Astrocyte of the hippocampus (primary cell): ENCODE measurements around the gene RND2.
A peak's percentile ranks its signal among the peaks of the same experiment; 100 is the strongest.

Experiments used
- DNase-seq: peaks from one replicate; pipeline ENCODE4 v3.0.0; 2011; ENCODE audit warnings: low read depth, low spot score

Gene RND2

DNA sequence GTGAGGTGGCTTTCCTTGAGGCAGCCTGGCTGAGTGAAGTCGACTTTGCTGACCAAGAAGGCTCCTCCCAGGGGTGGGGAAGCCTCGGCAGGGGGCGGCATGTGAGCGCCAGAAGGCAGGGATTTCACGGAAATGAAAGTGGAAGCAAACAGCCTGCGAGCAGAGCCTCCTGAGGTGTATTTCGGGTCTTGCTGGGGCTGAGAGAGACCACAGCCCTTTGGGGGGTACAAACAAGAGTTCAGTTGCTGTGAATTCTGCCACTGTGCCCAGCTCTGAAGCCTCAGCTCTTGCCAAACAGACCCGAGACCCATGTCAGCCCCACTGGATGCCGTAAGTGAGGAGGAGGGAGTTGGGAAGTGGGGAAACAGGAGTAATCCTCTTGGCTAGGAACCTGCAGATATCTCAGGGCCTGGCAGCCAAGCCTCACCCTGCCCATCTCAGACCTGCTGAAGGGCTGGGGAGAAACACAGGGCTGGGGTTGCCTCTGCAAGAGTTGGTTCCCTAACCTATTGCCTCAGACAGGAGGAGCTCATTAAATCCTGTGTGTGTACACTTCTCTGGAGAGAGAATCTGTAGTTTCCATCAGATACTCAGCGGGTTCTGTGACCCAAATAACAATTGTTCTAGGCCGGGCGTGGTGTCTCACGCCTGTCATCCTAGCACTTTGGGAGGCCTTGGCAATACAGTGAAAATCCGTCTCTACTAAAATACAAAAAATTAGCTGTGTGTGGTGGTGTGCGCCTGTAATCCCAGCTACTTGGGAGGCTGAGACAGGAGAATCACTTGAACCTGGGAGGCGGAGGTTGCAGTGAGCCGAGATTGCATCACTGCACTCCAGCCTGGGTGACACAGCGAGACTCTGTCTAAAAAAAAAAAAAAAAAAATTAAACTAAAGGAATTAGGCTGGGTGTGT lies 18.1 kb upstream of the RND2 start, which contains the start of gene IFI35:
TSS of gene IFI35 (plus strand) at position 146 of the 913 bp plus-strand sequence. CDS start at position 310, 164 bp downstream.
- DNase-seq: peak; percentile 90

DNA sequence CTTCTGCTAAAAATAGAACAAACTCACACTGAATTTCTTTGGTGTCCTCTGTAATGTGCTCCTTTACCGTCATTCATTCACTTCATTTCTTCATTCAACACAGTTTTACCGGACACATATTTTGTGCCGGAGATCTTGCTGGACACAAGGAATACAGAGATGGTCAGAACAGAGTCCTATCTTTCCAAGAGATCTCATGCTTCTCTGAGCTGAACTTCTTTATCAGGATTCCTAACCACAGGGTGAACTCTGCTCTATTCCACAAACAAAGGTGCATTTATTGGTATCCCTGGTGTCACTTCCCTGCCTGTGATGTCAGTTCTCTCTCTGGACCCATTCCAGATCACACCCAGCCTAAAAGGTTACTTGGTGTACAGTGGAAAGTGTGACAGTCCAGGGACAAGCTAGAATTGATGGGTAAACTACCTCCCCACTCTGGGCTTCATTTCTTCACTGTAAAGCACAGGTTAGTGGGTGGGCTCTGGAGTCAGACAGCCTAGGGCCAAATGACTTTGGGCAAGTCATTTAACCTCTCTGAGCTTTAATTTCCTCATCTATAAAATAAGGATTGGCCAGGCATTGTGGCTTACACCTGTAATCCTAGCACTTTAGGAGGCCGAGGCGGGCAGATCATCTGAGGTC lies 14.2 kb upstream of the RND2 start:
- DNase-seq: no peak

DNA sequence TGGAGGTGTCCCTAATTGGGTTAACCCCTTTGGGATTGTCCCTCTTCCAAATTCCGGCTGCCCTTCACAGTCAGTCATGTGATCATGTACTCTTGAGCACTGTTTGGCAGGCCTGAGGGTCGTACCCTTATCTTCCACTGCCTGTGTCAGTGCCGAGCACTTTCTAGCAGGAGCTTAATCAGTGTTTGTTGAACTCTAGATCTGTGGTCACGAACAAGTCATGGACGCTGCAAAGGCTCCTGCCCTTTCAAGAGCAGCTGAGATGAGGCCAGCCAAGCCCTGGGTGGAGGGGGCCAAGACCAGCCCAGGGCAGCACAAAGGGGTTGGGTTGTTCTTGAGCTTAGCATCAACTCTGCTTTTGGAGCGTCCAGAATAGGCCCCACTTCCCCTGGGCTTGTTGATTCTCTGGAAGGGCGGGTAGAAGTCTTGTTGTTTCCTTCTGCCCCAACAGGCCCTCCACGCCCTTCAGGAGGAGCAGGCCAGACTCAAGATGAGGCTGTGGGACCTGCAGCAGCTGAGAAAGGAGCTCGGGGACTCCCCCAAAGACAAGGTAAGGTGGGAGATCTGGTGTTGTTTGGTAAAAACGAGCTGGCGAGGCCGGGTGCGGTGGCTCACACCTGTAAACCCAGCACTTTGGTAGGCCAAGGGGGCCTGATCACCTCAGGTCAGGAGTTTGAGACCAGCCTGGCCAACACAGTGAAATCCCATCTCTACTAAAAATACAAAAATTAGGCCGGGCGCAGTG lies 13.1 kb upstream of the RND2 start:
- no peak for DNase-seq

DNA sequence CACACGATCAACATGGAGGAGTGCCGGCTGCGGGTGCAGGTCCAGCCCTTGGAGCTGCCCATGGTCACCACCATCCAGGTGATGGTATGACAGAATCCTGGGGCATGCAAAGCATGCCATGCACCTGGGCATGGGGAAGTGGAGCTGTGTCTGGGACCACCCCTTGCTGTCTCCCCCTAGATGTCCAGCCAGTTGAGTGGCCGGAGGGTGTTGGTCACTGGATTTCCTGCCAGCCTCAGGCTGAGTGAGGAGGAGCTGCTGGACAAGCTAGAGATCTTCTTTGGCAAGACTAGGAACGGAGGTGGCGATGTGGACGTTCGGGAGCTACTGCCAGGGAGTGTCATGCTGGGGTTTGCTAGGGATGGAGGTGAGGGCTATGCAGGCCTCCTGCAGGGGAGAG lies 11.7 kb upstream of the RND2 start:
- no peak for DNase-seq

DNA sequence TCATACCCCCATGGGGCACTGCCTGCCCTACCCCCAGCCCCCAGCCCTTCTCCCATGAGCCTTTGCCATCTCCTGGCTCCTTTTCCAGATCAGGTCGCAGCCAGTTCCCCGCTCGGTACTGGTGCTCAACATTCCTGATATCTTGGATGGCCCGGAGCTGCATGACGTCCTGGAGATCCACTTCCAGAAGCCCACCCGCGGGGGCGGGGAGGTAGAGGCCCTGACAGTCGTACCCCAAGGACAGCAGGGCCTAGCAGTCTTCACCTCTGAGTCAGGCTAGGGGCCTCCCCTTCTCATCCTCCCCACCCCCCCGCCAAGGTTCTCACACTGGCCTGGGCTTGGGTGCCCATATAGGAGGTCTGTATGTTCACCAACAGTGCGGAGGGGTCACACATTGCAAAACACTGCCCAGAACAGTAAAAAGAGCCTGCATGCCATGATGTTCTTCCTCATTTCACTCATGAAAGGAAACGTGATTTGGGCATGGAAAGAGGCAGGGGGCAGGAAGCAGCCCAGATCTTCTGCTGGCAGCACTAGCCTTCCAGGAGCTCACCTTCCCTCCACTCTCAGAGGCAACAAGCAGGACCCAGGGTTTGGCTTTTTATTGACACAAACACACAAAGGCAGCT lies 10.9 kb upstream of the RND2 start:
- no peak for DNase-seq

DNA sequence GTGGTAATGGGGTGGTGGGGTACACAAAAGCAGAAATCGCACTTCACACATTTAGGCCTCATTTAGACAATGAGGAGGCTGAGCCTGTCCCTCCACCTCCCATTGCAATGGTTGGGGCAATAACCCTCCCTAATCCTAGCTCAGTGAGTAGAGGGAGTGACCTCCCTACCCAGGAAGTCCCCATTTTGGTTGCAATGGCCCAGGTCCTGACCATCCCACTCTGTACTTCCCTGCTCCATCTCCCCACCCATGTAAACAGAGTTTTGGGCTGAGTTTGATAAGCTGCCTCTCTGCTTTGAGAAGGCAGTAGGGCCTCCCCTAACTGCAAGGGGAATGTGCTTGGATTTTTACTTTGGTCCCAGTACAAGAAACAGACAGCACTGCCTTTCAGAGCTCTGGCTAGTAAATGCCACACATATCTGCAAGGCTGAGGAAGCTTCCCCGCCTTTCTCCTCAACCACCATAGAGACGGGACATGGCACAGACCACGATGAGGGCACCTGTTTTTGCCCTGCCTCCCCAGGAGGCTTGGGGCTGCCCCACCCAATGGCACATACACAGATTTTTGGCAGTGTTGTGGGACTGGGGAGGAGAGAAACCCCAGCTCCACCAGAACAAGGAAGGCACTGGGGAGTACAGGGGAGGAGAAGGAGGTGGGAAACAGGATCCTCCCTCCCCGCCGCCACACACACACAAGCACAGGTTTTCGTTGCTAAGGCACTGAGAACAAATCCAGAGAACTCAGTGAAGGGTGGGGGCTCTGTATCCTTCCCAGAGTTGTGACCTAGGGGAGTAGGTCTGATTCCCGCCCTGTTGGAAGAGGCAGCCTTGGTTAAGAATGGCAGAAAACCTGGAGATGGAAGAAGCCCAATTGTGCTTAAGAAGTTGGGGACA lies 10.1 kb upstream of the RND2 start:
- DNase-seq: no peak

DNA sequence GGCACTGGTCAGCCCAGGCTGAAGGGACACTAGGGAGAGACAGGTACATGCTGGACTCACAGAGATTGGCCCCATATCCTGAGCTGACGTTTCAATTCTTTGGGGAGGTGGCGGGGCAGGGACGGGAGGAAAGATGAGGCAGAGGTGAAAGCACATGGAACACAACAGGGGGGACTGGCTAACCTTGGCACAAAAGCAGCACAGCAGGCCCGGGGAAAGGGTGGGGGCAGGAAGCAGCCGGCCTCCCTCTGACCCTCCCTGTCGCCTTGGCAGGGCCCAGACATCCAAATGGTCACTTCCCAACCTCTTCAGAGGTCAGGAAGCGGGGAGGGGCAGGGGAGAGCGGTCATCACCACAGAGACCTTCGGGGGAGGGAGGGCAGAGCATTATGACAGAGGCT lies 9.5 kb upstream of the RND2 start:
- no peak for DNase-seq

DNA sequence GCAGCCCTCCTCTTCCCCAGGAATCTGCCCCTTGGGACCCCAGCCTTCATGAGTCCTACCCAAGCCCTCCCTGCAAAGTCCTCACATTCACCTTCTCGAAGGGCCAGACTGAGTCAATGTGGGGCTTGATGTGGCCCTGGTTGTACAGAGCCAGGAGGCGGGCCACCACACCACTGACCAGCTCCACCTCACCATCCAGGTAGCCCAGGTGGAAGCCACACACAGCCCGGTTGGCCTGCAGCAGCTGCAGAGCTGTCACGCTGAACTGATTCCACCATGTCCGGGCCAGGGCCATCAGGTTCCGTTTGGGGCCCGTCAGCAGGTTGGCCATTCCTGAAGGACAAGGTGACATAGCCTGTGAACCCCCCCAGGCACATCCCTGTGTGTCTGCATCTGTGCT lies 8.8 kb upstream of the RND2 start:
- no peak for DNase-seq

DNA sequence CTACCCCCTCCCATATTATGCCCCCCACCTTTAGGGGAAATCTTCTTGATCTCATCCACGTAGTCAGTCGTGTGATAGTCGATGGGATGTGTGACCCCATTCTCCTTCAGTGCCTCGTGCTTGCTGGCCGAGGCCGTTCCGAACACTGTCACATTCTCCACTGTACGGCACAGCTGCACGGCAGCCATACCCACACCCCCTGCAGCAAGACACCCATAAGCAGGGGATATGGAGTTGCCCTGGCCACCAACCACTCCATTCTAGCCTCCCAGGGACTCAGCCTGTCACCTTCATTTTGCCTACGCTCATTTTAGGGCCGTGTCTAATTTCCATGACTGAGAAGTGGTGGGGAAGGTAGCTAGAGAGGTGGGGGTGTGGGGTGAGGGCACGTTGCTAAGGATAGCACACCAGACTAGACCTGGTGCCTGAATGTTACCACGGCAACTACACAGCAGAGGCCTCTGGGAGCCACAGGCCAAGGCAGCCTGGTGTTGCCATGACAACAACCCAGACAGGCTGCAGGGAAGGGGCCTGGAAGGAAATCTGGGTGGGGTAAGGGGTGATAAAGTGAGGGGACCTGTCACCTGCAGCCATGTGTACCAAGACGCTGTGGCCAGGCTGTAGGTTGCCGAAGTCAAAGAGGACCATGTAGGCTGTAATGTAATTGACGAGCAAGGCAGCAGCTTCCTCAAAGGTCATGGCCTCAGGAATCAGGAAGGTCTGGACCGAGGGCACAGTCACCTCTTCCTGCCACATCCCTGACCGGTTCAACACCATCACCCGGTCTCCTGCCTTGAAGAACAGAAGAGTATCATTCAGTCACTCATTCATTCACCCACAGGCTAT lies 6.8 kb upstream of the RND2 start:
- peak; percentile 42 for DNase-seq

DNA sequence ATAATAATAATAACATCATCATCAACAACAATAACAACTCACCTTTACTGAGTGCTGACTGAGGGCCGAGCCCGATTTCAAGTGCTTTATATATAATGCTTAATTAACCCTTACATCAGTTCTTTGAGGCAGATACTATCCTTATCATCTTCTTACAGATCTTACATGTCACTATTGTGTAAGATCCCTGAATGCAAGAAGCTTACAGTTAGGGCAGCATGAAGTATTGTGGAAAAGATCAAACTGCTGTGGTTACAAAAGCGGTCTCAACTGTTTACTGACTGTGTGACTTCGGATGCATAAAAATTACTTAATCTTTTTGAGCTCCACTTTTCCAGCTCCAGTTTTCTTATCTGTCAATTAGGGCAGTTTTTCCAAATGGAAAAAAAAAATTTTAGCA lies 6.1 kb upstream of the RND2 start:
- DNase-seq: no peak

DNA sequence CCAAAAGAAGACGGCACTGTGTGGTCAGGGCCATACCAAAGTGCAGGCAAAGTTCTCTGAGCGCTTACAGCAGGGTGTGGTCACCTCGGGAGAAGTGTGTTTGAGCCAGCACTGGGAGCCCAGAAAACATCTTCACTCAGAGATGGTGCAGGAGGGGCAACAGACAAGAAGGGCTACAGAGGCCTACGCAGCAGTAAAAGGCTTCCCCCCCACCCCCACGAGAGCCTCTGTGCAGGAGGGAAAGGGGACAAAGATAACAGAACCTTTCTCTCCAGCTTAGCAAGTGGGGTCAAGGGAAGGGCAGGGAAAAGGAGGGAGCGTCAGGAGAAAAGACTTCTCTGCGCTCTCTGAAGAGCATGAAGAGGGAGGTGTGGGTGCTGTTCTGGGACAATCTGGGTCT lies 5.6 kb upstream of the RND2 start:
- DNase-seq: no peak

DNA sequence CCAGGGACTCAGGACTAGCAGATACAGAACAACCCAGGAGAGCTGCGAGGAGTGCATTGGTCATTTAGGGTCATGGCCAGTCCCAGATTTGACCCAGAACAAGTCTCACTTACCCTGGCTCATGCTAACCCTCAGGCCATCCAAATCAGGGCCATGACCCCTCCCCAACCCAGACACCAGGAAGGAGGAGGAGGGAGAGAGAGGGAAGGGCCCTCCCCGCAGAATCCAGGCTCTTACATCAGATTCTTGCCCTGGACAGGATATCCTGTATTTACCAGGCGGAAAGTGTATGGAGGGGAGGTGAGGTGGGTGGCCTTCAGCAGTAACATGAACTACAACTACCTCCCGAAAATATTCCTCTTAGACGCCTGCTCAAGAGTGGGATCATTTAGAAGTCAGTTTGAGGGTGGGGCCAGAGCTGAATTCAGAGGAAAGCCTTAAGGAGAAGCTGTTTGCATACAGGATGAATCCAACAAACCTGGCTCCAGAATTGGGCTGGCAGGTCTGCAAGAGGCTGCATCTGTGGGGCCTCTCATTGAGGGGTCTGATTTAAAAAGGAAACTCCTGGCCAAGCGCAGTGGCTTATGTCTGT lies 4.9 kb upstream of the RND2 start:
- DNase-seq: no peak

DNA sequence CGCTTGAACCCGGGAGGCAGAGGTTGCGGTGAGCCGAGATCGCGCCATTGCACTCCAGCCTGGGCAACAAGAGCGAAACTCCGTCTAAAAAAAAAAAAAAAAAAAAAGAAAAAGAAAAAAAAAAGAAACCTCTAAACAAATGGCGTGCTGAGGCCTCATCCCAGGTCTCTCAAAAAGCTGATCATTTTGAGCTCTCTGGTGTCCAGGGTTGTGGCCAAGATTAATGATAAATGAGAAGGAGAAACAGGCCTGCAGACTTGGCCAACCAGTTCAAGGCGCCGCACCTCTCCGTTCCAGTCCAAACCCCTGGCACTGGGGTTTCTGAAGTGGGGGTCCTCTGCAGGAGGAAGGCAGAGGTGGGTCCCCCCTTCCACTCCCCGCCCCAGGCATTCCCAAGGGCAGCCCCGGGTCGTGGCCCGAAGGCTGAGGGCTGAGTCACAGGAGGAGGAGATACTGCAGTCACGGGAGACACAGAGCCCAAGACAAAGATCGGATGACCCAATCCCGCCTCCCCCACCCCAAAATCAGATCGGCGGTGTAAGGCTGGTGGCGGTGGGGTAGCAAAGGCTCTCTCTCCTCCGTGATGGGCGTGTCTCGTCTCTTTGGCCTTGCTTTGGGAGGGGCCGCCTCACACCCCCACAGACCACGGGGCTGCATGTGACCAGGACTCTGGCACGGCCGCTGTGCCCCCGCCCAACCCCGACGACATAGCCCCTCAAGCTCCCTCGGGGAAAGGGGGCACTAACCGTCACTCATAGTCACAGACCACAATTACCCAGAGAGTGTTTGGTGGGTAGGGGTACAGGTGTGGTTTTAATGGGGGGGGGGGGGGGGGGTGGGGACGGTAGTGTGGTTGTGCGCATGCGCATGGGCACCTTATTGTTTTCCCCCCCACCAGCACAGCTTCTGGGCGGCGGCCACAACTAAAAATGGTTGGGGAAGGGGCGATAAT lies 4.0 kb upstream of the RND2 start:
- DNase-seq: peak; percentile 78

DNA sequence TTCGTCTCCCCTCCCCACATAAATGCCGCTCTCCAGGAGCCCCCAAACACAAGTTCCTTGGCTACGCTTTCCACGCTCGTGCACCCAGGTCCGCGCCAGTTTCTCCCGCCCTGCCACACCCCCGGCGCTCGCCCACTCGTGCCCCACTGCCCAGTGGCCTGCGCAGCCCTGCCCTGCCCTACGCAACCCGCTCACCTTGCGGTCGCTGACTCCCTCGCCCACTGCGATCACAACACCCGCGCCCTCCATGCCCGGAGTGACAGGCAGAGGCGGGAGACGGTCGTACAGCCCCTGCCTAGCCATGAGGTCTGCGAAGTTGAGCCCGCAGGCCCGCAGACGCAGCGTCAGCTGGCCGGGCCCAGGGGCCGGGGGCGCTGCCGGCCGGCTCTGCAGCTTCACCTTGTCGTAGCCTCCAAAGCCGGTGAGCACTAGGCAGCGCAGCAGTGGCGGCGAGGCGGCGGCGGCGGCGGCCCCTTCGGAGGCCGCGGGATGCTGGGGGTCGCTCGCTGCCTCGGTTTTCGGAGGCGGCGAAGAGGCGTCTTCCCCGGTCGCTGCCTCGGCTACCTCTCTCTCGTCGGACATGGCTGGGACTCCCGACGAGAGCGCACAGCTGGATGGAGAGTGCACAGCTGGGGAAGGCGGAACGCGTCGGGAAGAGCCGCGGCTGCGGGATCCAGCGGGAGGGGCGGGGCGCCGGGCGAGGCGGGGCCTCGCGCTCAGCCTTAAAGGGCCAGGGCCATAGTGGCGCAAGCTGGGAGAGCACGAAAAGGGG lies 3.1 kb upstream of the RND2 start, which contains the start of gene VAT1:
TSS of gene VAT1 (minus strand) at position 645 of the 772 bp plus-strand sequence. CDS start at position 582, 63 bp downstream.
- peak; percentile 91 for DNase-seq

DNA sequence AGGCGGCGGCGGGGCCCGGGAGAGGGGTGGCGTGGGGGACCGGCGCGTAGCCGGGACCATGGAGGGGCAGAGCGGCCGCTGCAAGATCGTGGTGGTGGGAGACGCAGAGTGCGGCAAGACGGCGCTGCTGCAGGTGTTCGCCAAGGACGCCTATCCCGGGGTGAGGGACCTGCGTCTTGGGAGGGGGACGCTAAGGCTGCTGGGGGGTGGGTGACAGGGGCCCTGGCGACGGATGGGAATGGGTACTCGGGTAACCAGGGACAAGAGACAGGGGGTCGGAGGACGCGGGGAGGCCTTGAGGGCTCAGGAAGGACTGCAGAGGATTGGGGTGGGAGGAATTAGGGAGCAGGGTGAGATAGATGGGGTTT lies 243 bp downstream of the RND2 start:
- no peak for DNase-seq

DNA sequence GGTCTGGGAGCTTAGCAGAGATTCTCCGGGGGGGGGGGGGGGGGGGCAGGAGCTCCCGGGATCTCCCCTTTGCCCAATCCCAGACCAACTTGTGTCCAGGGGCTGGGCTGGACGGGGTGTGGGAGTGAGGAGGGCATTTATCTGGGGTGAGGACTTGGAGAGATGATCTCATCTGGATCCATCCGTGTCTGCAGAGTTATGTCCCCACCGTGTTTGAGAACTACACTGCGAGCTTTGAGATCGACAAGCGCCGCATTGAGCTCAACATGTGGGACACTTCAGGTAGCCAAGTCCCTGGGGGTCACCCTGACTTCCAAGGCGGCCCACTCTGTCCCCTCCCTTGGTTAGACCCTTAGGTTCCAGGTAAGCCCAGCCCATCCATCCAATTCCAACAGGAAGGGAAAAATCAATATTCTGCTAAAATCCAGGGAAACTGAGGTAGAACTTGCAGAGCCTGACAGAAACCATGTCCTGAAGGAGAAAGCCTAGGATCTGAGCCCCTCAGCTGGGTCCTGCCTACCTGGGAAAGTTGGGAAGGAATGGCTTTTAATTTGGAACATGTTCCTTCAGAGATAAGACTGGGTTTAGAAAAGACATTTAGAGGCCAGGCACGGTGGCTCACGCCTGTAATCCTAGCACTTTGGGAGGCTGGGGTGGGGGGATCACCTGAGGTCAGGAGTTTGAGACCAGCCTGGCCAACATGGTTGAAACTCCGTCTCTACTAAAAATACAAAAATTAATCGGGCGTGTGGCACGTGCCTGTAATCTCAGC lies 921 bp downstream of the RND2 start:
- DNase-seq: no peak

DNA sequence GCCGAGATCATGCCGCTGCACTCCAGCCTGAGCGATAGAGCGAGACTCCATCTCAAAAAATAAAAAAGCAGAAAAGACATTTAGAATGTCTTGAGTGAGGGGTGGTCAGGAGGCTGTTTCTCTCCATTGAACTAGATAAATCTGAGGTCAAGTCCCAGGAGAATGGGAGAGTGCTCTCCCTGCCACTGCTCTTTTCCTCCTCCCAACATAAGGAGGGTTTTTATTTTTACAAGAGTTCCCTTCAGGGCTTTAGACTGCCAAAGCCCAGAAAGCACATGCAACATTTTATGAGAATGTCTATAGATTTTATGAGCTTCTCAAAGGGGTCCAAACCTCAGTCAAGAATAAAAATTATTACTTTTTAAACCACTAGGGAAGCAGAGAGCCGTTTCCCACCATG lies 1.6 kb downstream of the RND2 start:
- DNase-seq: no peak
